ENCODE measurements around the gene SASH1.
"Not testable (repeated sequence)": the region's sequence is repeated elsewhere in the genome, so short reads cannot be mapped to it uniquely, and the experiment has no call there.

SASH1 gene

GRCh38 chr6:148365041-148365440 is 22.4 kb downstream of the SASH1 start:
- DNase-seq (ENCODE audit: low read depth), result no peak

DNA sequence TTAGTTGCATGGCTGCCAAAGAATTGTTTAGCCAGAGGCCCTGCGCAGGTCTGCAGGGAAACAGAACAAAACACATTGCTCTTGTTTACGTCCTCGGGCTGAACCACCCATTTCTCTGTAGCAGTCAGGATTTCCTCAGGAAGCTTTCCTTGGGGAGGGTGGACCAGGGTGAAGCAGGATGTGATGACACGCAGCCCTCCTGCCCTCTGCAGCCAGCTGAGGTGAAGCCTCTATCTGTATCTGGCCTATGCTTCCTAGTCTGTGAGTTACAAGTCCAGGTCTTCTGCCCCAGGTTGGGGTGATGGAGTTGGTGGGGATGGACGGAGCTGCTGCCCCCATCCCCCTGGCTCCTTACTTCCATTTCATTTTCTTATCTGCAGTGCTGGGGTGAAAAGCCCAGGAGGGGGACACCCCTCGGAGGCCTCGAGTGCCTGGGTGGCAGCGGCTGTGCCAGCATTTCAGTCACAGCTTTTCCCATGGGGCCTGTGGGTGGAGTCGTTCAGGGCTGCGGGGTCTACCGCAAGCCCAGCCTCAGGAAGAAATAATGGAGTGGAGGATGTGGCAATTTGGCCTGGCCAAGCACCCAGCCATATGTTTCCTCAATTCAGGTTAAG is 24.9 kb downstream of the SASH1 start:
- no peak for DNase-seq (ENCODE audit: low read depth)

DNA sequence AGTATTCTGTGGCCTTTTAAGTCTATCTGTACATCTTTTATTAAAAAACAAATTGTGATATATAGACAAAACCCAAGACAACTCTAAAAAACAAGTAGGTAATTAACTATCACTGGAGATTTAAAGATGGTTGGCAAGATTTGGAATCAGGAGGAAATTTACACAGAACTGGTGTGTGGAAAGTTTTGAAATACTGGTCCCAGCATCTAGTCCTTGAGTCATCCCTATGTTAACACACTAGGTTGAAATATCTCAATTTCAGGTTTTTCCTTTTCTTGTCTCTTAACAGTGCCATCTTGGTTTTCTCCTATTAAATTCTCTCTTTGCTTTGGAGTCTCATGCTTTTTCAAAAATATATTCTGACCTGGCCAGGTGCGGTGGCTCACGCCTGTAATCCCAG is 27.5 kb downstream of the SASH1 start:
- DNase-seq (ENCODE audit: low read depth), result no peak

GRCh38 chr6:148374040-148374774 is 31.6 kb downstream of the SASH1 start:
- no peak for DNase-seq (ENCODE audit: low read depth)

DNA sequence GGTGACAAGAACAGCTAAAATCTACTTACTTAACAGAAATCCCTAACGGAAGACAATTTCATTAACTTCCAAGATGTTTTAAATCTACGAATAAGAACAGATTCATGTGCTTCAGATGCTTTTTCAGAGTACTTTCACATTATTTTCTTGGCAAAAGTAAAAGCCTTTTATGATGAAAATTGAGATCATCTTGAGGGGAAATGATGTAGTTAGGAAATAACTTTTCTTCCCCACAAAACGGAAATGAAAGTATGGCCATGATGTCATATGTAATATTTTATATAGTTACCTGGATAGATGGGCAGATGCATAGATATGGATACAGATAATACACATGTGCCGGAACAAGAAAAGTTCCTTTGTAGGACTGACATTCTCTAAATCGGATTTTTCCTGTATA is 32.8 kb downstream of the SASH1 start:
- no peak for DNase-seq (ENCODE audit: low read depth)

GRCh38 chr6:148379481-148379880 is 36.8 kb downstream of the SASH1 start:
- no peak for DNase-seq (ENCODE audit: low read depth)

- no peak for DNase-seq (ENCODE audit: low read depth)
Measured at GRCh38 chr6:148379966-148380713, 37.5 kb downstream of the SASH1 start.

- DNase-seq (ENCODE audit: low read depth), result not testable (repeated sequence)
Measured at GRCh38 chr6:148382051-148382450, 39.4 kb downstream of the SASH1 start.

DNA sequence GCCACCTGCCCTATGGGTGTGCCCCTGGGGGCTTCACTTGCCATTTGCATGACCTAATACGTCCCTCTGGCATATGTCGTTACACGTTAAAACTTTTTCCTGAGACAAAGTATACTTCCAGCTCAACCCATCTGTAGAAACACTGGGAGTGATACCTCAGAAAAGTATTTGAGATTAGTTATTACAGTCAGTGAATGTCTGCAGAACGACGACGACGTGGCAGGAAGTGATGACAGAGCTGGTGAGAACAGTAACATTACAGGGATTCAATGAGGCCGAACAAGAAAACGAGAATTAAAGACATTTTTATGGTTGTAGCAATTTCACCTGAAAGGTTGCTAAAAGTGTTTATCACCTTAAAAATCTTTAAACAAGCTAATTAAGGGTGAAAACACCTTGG is 40.2 kb downstream of the SASH1 start:
- no peak for DNase-seq (ENCODE audit: low read depth)

GRCh38 chr6:148383658-148384368 is 41.2 kb downstream of the SASH1 start:
- DNase-seq (ENCODE audit: low read depth), result no peak

DNA sequence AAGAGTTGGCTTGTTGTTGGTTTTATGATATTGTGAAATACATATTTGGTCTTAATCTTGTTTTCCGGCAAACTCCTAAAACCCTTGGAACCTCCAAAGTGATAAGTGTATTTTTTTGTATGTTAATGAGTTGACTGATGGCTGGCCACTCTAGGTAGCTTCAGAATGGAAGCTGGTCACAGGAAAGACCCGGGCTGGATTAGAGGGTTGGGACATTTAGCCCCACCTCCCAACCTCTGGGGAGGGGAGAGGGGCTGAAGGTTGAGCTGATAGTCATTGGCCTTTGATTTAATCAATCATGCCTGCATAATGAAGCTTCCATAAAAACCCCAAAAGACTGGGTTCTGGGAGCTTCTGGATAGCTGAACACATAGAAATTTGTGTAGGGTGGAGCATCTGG is 42.7 kb downstream of the SASH1 start:
- DNase-seq (ENCODE audit: low read depth), result no peak

- no peak for DNase-seq (ENCODE audit: low read depth)
Measured at GRCh38 chr6:148388521-148388920, 45.9 kb downstream of the SASH1 start.

- DNase-seq (ENCODE audit: low read depth), result no peak
Measured at GRCh38 chr6:148389086-148389485, 46.4 kb downstream of the SASH1 start.

GRCh38 chr6:148389917-148390316 is 47.3 kb downstream of the SASH1 start:
- no peak for DNase-seq (ENCODE audit: low read depth)

DNA sequence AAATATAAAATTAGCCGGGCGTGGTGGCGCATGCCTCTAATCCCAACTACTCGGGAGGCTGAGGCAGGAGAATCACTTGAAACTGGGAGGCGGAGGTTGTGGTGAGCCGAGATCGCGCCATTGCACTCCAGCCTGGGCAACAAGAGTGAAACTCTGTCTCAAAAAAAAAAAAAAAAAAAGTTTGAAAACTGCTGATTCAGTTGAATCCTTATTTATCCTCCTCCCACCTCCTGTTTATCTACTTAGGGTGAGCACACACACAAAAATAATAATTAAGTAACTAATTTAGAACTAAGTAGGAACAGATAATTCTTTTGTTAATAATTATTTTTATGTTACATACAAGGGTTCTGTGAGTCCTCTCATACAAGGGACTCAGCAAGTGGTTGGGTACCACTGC is 49.5 kb downstream of the SASH1 start:
- not testable (repeated sequence) for DNase-seq (ENCODE audit: low read depth)

DNA sequence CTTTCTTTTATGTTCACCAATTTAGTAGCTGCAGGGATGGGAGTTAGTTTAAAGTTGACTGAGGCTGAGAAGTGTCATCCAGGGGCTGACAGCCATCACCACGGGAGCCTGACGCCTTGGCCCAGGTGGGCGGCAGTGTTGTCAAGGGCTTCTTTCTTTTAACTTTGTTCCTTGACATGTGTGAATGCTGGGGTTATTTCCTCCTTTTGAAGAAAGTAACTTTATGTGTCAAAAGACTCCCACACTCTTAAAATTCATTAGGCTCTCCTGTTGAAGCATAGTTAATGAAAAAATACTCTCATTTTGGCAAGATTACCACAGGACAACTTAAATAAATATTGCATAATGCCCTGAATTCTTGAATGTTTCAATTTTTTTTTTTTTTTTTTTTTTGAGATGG is 50.0 kb downstream of the SASH1 start:
- DNase-seq (ENCODE audit: low read depth), result no peak

DNA sequence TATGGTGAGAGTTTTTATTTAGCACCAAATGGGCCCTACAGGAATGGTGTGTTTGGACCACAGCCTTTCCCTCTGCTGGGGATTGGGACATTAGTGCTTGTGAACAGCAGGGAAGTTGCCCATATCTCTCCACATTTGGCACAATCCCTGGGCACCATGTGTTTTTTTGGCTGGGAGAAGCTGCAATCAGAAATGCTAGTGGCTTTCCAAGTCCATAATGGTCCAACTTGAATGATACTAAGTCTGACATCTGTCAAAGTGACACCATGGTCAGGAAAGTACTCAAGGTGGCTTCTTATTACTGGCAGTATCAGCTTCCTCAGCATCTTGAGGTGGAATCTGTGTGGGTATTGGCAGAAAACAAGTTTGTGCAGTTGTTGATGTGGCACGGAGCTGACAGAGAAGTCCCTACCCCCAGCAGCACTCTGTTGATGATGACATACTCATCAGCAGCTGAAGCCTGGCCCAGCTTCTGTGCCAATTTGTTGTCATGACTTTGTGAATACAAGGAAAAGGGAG is 53.0 kb downstream of the SASH1 start:
- no peak for DNase-seq (ENCODE audit: low read depth)

- DNase-seq (ENCODE audit: low read depth), result no peak
Measured at GRCh38 chr6:148396411-148396810, 53.8 kb downstream of the SASH1 start.

GRCh38 chr6:148396926-148397325 is 54.3 kb downstream of the SASH1 start:
- no peak for DNase-seq (ENCODE audit: low read depth)

DNA sequence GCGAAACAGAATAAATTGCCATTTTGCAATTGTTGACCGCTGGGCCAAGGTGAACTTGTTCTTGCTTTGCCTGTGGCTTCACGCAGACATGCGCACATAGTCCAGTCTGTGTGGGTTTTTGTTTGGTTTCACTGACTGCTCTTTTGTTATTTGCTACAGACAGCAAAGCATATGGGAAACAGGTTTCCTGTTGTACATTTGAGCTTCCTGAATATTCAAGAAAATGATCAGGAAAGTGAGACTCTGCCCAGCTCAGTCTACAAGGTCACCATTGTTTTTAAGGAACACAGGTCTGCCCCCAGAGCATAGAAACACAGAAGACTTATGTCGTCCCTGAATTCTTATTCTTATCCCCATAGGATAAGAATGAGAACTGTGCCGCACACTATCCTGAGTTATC is 55.6 kb downstream of the SASH1 start:
- no peak for DNase-seq (ENCODE audit: low read depth)

DNA sequence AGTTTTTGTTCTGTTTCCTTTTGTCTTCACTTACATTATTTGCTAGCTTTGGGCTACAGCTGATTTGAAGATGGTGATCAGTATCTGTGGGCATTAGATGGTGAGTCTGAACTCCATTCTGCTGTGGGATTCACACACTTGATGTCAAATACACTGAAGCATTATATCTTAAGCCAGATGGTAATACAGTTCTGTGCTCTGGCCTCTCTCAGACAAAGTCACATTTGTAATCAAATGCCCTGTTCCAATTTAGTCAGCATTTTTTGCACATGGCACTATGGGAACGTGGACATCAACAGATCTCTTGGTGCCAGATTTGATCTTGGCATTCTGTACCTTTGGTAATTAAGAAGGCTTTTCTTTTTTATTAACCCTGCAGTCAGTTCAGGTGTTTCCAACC is 56.0 kb downstream of the SASH1 start:
- DNase-seq (ENCODE audit: low read depth), result no peak

DNA sequence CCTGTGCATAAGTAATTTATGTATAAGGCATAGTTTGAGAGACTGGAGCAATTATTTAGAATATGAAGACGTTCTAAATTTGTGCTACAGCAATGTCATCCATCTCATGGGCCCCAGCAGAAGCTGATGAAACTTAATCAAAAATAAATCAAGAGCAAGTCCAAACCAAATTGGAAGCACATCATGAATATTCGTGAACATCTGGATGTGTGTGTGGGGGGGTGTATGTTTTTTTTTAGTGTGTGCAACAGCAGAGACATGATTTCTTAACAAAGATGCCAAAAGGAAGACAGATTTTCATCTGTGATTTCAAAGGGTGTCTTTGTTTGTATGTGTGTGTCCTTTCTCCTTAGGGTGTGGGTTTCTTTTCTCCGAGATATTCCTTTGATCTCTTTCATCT is 58.9 kb downstream of the SASH1 start:
- DNase-seq (ENCODE audit: low read depth), result no peak
